Ecto neural progenitor cell (in vitro differentiated cells): ENCODE data around the gene NXPH1.

Experiments used
- DNase-seq: peaks from one replicate; pipeline ENCODE4 v3.0.0-alpha.2; 2018; ENCODE audit warnings: low spot score

Gene NXPH1

DNA sequence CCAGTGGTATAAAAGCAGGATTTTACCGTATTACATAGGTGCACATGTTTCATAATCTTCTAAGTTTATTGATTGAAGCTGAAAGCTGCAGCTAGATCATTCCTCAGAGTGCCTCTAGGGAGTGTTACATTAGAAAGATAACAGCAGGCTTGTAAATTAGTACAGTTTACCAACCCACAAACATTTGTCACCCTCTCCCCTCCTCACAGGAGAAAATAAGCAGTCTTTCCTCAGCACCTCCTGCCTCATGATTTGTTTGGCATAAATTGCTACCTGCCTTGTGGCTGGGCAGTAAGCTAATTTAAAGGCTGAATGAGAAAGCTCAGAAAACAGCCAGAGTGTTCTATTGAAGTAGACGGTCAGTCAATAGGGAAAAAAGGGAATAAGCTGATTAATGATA, 74.2 kb downstream of the NXPH1 start:
- DNase-seq, result no peak

DNA sequence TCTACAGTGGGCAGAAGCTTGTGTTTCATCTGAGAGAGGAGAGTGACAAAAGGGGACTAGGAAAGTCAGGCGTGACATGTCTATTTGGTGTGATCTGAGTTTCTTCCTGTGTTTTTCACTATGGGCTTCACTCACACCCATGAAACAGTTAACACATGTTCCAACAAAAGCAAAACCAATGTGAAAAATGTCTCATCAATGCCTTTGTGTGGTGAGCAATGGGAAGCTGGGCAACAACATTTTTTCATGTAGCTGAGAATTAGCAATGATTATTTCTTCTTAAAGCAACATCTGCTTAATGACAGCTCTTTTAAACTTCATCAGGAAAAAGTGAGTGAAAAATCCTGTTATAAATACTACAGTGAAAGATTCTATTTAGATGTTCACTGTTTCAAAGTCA, 76.2 kb downstream of the NXPH1 start:
- DNase-seq, result no peak

DNA sequence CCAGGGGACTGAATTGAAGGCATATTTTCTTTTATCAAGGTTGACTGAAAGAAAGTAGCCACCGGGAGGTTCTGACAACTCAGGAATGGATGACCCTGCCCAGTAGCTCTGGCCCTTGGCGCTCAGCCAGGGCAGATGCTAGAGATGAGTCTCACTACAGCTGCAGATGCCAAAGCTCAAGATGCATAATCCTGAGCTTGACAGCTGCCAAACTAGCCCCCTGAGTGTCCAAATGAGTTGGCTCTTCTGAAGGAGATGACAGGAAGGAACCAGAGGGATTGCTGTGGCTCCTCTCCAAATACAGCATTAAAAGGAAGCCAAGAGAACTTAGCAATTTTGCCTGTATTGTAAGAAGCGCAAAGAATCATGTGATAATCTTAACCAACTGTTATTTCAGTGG, 78.4 kb downstream of the NXPH1 start:
- no peak for DNase-seq

DNA sequence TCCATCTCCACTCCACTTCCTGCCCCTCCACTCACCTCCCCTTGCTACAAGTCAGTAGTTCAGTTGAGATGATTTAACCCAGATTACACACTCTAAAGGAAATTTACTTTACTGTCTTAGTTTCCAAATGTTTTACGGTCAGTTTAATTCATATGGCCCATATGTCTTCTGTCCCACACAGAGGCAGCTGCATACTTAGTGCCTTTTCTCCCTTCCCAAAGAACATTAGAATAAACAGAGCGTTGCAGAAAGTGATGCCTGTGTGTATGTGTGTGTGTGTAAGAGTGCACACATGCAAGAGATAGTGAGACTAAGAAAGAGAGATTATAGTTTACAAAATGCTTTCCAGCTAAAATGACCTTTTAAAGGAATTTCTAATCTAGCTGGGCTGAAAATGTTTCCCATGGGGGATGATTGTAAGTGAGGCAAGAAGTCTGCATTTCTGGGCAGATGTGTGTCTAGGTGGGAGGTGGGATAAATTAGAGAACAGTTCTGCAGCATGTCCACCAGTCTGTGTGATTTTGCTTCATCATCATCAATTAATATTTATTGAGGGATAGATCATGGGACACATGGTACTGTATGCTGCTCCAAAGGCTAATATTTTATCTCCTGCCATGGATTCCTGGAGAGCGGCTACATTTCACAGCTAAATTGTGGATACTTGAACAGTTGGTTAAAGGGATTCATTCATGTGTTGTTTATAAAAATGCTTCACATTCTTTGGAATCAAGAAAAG, 81.5 kb downstream of the NXPH1 start:
- DNase-seq, result no peak

DNA sequence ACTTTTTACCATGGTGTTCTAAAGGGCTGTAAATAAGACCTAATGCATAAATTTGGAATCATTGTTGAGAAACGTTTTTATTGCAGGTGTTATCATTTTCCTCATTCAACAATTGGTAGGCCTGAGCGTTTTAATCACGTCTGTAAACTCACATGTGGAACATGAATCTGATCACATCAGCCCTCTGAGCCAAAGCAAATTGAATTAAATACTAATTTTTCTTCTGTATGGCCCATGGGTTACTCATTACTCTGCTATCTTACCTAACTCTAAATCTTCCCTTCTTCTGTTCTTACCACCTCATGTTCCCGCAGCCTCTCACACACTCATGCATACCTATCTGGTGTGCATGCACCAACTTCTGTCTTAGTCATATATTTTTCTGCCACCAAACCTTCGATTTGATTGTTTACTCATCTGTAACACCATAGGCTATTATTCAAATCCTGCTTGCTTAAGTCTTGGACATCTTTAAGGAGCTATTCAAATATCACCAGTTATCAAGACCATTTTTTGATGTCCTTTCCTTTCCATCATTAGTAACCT, 82.3 kb downstream of the NXPH1 start:
- no peak for DNase-seq

DNA sequence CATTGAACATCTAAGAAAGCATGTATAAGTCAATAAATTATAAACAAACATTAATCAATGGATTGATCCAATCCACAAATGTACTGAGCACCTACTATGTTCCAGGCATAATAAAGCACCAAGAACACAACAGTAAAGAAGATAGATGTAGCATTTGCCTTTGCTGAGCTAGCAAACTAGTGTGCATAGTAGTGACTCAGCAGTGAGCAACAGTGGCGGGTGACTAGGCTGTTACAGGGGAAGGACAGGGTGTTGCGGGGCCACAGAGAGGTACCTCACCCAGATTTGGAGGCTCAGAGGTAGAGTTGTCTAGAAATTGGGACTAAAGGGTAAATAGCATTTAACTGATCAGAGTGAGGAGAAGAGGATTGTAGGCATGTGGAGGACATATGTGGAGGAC, 83.6 kb downstream of the NXPH1 start:
- DNase-seq, result no peak

DNA sequence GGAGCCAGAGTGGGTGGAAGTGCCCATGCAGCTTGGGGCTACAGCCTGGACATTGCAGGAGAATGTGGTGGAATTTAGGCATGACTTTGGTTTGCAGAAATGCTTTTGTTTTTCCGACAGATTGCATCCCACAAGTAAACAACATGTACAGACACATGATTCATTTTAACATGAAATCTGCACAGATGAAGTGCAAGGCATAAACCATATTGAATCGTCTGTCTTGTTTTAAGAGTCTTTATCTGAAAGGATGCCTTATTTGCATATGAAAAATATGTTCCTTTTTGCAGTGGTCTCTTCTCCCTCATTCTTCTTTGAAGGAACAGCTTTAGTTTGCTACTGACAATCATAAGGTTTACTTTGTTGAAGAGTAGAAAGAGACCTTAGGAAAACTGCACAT, 94.9 kb downstream of the NXPH1 start:
- DNase-seq, result no peak

DNA sequence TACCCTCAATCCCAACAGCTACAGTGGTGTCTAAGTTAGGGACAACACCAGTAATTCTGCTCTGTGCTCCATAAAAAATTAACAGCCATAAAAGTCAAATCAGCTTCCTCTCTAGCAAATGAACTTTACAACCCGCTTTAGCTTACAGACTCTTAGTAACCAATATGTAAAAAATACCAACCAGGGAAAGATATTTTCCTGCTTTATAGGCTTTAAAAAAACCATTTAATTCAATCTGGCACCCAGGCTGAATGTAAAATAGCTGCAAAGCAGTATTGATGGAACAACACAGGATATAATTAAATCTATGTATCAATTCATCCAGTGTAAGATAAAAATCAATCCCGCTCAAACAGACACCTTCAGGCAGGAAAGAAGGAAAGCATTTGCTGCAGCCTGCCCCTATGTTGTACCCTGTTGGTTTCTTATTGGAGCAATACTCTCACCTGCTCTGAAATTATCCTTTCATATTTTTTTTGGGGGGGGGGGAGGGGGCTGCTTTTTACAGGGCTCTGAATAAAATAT, 98.6 kb downstream of the NXPH1 start:
- DNase-seq, result no peak

DNA sequence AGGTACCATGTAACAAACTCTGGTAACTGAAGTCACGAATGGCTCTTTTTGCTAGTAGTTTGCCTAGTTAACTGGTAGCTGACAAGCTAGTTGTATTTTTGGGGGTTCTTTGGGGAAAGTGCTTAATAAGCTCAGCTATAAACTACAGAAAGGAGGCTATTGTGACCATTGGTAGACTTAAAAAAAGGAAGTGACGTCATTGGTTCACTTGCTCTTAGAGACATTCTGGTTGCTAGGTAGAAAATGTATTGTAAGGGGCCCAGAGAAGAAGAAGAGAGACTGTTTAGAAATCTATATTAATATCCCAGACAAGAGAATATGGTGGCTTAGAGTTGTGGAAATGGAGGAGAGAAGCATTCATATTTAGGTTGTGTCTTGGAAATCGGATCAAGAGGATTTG, 103.0 kb downstream of the NXPH1 start:
- no peak for DNase-seq

DNA sequence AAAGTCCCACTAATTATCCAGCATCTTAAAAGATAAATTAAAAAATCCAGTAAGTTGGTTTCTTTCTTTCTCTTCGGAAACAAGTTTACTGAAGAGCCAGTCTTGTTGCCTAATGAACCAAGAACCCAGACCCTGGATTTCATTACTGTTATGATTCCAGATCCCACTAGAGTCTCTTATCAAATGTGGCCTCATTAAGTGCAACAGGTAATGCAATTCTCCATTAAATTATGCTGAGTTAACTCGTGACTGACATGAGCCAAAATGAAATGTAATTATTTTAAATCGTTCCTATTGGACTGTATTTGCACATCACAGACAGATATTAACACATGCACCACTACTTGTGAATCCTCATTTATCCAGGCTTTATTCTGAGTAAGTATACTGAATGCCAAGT, 115.6 kb downstream of the NXPH1 start:
- no peak for DNase-seq

DNA sequence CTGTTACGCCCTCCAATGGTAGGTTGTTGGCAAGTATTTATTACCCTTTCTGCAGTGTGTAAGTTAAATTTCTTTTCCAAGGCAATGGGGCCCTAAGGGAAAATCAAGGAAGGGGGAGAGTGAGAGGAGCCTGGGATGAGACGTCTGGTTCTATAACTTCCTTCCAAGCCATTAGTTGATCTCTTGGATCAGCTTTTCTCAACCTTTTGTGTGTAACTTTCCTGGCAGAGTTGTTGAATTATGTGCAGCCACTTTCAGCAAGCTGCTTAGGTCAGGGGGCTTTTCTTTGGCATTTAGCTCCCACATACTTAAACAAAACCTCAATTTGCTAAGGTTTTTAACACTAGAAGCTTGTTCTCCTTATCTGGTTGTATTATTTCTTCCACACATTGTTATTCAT, 127.1 kb downstream of the NXPH1 start:
- no peak for DNase-seq

DNA sequence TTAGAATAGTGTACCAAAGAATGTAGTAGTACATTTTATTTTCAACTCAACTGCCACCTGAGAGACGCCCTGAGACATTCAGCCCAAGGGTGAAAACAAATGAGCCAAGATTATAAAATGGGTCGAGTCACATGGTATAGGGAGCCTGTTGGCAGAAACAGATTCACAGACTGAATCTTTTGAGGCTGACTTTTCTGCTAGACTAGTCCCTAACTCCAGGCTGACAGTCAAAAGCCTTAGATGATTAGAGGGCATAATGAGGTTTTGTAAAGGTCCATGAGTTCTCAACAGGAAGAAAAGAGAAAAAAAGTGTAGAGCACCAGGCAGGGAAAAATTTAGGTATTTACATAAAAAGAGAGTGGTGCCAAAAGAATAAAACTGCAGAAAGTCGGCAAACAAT, 128.0 kb downstream of the NXPH1 start:
- DNase-seq, result no peak

DNA sequence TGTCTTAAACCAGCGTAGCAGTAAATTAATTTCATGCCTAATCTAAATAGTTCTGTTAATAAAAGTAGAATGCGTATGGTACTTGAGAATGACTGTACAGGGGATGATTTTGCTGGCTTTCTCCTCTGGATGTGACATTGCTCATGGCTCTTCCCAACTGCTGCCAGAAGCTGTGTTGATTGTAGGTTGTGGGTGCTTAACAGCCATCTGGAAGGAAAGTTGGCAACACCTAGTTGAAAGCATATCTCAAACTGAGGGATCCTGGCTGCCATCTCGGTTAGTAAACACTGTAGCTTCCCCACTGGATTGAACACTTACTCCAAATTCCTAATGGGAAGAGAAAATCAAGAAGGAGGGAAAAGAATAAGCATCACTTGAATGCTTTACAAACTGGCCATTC, 130.9 kb downstream of the NXPH1 start:
- DNase-seq, result no peak

DNA sequence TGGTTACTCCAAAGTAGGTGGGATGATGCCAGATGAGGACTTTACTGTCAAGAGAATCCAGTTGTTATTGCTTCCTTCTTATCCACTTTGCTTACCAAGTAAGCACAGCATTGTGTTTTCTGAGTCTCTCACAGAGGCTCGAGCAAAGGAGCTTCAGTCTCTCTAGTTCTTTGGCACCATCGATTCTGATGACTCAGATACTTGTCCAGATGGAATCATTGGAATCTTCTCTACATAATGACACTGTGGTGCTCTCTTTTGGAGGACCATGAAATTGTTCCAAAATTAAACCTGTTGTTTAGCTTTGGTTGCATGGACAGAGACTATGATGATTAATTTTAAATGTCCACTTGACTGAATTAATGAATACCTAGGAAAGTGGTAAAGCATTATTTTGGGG, 132.6 kb downstream of the NXPH1 start:
- DNase-seq, result no peak

DNA sequence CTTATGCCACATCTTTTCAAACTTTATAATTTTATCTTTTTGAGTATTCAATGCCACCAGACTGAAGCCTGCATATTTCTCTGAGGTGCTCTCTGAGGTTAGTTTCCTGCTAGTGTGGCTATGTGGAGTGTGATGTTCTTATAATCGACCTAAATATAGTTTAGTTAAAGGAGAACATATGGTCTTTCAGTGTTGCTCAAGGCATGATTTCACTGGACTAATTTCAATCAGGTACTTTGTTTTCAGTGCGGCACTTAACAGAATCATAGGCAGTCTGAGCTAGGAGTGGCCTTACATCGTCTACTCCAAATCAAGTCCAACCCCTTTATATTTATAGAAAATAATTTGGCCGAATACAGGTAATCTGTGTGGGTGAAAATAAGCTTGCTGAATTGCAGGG, 134.2 kb downstream of the NXPH1 start:
- DNase-seq, result no peak

DNA sequence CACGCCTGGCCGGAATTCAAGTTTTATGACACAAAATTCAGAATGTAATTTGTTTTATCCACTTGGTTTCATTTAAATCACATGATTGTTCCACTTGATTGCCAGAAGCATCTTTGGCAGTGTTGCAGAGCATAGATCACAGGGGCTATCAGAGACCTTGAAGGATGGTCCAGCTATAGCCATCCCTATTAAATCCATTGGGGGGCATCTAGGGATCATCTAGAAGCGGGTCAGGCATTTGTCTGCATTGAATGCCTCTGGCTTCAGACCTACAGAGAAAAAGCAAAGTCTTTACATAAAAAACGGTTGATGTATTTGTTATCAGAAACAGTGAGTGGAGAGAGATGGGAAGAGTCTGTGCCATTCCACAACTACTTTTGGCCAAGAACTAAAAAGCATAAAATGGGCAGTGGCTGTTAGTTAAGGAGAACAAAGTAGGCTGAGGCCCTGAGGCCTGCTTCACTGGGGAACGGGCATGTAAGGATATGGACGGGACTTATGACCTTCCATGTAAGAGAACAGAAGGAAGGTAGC, 146.3 kb downstream of the NXPH1 start:
- no peak for DNase-seq

DNA sequence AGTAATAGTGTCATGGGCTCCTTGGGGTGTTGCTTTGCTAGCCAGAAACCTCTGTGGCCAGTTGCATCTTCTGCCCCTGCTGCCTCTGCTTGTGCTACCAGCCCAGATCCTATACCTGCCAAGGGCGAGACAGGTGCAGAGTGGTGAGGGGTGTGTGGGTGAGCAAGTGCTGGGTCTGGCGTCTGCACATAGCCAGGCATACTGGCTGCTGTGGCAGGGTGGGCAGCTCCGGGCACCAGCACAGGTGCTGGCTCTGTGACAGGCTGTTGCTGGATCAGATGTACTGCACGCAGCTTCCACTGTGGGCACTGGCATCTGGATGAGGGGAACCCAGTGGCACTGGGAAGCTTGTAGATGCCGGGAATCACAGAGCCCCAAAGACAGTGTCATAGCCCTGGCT, 148.4 kb downstream of the NXPH1 start:
- no peak for DNase-seq

DNA sequence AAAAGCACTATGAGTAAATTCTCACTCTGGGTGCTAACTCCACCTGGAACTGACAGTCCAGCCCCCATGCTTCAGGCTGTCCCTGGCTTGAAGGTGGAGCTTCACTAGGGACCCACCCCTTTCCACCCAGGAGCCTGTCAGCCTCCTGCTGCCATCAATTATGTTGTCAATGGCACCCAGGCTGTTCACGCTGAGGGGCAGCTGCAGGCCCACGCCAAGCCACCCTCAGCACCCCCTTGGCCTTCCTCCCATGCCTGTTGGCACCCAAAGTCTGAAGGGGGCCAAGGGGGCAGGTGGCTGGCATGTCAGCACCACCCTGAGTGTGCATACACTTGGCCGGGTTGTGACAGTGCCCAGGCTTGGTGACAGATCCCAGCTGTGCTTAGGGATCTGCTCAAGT, 149.3 kb downstream of the NXPH1 start:
- no peak for DNase-seq

DNA sequence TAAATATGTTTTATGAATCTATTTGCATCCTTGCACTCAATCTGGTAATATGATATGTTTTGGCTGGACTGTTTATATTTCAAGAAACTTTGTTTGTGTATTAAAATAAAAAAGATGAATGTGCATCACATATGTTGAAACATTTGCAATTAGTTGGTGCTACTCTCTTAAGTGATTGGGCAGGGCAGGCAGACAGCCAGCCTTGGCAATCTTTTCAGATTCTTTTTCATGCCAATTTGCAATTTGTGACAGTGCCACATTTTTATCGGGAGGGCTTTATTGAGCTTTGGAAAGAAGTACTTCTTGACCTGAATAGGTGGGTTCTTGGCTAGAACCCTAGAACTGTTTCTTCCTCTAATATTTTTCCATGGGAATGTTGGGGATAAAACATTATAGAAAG, 152.2 kb downstream of the NXPH1 start:
- no peak for DNase-seq

DNA sequence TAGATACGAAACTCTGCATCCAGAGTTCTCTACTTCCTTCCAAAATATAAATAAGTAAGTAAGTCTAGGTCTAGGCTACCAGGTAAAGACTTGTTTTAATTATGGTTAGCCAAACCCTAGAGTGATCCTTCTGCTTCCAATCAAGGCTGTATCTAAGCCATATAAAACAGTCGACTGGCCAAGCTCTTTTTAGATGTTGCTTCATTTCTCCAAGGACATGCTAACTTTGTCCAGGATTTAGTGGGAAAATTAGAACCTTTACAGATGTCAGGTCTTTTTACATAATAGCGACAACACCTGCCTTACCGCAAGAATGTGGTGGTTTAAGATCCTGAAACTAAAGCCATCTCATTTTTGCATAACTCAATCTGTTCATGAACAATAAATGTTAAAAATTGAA, 156.8 kb downstream of the NXPH1 start:
- DNase-seq, result no peak

DNA sequence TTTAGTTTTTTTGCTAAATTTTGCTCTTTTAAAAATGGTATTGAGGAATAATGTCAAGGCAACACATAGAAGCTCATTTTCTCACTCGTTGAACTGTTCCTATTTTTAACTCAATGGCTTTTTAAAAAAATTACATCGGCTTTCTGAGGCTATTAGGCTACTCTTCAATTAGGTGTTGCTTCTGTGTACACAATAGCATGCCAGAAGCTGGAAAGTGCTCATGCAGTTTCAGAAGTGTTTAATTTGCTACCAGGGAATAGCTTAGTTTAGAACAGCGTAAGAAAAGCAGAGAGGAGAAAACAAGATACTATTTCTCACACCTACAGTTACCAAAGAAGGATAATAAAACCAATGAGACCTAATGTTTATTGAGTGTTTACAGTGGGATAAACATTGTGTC, 157.4 kb downstream of the NXPH1 start:
- DNase-seq, result no peak

DNA sequence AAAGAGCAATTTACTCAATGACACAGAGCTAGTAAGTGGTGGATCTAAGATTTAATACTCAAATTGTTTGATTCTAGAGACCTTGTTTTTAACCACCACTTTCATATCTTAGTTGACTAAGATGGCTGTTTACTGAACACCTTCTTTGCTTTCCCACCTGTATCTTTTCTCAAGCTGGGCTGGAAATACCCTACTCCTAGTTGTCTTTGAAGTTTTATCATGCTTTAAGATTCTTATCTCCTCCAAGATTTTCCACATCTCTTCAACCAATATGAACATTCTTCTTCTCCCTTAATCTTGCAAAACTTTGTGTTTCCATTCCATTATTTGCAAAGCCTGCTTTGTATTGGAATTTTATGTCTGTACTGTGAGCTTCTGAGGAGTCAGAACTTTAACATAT, 157.9 kb downstream of the NXPH1 start:
- no peak for DNase-seq

DNA sequence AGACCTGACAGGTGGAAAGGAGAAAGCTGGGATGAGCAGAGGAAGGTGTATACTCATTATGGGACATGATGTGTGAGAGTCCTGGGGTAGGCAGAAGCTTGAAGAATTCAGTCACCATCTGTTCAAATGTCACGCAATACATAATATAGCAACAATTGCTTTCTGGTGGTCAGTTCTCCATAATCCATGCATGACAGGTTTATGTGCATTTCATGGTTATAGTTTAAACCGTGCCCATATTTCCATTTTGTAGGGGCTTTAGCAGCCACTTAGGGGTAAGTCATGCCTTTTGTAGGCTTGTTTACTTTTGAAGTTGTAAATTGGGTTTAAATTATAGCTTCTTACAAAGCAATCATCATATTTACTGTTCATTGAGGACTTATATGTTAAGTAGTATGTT, 158.8 kb downstream of the NXPH1 start:
- DNase-seq, result no peak

DNA sequence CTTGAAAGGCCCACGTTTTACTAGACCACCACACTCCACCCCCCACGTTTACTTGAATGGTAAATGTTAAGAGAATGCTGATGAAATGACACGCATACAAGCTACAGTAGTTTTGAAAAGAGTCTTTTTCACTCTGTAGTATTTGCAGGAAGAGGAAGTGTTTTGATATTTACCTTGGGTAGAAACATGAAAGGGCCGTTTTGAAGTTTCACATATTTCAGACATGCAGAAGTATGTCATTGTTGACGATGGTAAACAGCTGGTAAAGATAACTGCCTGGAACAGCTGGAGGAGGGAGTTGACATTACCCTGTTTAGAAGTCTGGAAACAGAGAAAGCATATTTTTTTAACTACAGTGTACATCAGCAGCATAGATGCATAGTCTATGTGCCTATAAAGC, 160.7 kb downstream of the NXPH1 start:
- no peak for DNase-seq
